Right lobe of liver (tissue), 6 donors: ENCODE measurements around the gene SAA1. TPM values are rescaled to one million over a fixed set of nuclear protein-coding genes. Genes with fewer than 3 reads are reported as not detected.
A peak's percentile ranks its signal among the peaks of the same experiment; 100 is the strongest.

ENCODE experiments used
- ATAC-seq, 4 donors: fragments of 200-7000 bp; cut with Tn5 transposase; one replicate each; pipeline ENCODE4 v1.9.1; 2020; ENCODE audit warnings: mild to moderate bottlenecking in 4 of 4, moderate library complexity in 4 of 4
- DNase-seq, 3 donors: peaks; one replicate each; pipeline ENCODE4 v3.0.0-alpha.2; 2020
- H3K27ac ChIP-seq, 3 donors: fragments of 200-600 bp; one replicate each; pipeline ENCODE4 v1.8.0; 2022
- H3K27me3 ChIP-seq, 2 donors: fragments of 200-600 bp; one replicate each; pipeline ENCODE4 v1.8.0; 2022
- H3K36me3 ChIP-seq, 4 donors: fragments of 200-600 bp; sonication (generic) in 1 of 4; one replicate each; pipeline versions ENCODE4 v1.5.1 to v1.8.0; 2017 to 2022; ENCODE audit warnings: control low read depth in 1 of 4
- H3K4me1 ChIP-seq, 4 donors: fragments of 200-600 bp; sonication (generic) in 1 of 4; one replicate each; pipeline versions ENCODE4 v1.5.1 to v1.8.0; 2017 to 2022; ENCODE audit warnings: control low read depth in 1 of 4
- H3K4me3 ChIP-seq, 3 donors: fragments of 200-600 bp; one replicate each; pipeline ENCODE4 v1.8.0; 2022
- H3K9me3 ChIP-seq, 4 donors: fragments of 200-600 bp; sonication (generic) in 1 of 4; one replicate each; pipeline versions ENCODE4 v1.5.1 to v1.8.0; 2017 to 2022; ENCODE audit warnings: control low read depth in 1 of 4
- POLR2A ChIP-seq: fragments of 450-650 bp; IDR thresholded peaks from one replicate; pipeline ENCODE4 v1.6.1; 2017; ENCODE audit warnings: antibody characterized with exemption, mild to moderate bottlenecking
- WGBS: methylation state at CpG from one replicate; pipeline ENCODE4 v1.1.6; 2018; ENCODE audit warnings: low coverage, low lambda C conversion rate; ENCODE audit not compliant: insufficient coverage; ENCODE audit errors: missing lambda C conversion rate; 5-methylcytosine and 5-hydroxymethylcytosine counted together
- intact Hi-C, 2 donors: fragments of 100-400 bp; cut with DNase I; formaldehyde crosslinking; loops; one replicate each; pipeline versions ENCODE4 v1.11.2 to v1.14.1; 2022
- total RNA-seq, 6 experiments: library from RNA; depleted of rRNA in 2 of 6; stranded (reverse); fragments of >200 nt in 2 of 6; fragmentation: NEBNext Ultra II Directional in 3 of 6; extraction: Animal tissue kit (Norgen Biotek cat#: 25700) in 3 of 6; gene quantifications; one replicate each; pipeline versions ENCODE4 v1.1.0 to v1.2.4, GENCODE V29; 2016 to 2023
- TF ChIP-seq, protein P1 (sequence below), 4 donors: fragments of 200-600 bp in 3 of 4; fragments of 450-650 bp in 1 of 4; IDR thresholded peaks; one replicate each; pipeline versions ENCODE4 v1.5.1 to v1.8.0; 2016 to 2022; ENCODE audit warnings: antibody characterized with exemption in 4 of 4, mild to moderate bottlenecking in 2 of 4
- donor health status: DM: no; HTN: yes; CAD: no.
- donor health status: DM: no; HTN: no; CAD: no.
- donor health status: DM: no; HTN: no; CAD: no.
- donor health status: DM: no; HTN: yes; CAD: no.
- donor health status: DM: no; HTN: yes; CAD: no.

The SAA1 gene
- total RNA-seq, 6 experiments from 2014 or later: 7,699 to 33,192 (median 12,593) TPM

DNA sequence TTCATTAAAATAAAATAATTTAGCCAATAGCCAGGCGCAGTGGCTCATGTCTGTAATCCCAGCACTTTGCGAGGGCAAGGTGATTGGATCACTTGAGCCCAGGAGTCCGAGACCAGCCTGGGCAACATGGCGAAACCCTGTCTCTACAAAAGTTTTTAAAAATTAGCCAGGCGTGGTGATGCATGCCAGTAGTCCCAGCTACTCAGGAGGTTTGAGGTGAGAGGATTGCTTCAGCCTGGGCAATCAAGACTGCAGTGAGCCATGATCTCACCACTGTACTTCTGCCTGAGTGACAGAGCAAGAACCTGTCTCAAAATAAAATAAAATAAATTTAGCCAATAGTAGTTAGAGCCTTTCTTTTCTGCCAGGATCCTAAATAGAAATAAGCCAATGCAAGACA lies 43.6 kb downstream of the SAA1 start:
- Histone ChIP-seq H3K27ac (peak overlapping the region; percentile 39 to 75 (median 71)), H3K9me3 (no peaks in the 10 kb centered on the region), H3K4me1 (peaks cover 0 to 41% (median 0%) of the 10 kb centered on the region in 4 donors), H3K27me3 (no peaks in the 10 kb centered on the region), H3K4me3 (peak overlapping the region in 1 of 3 donors; percentile 45), H3K36me3 (peaks cover 0 to 20% (median 17%) of the 10 kb centered on the region in 4 donors)
- peak in 1 of 3 donors; percentile 75 for DNase-seq
- intact Hi-C loops: no loop called here
- peak; percentile 58 to 76 (median 68) for ATAC-seq
- WGBS: 63% methylated on average over 5 of the region's 5 CpGs
- TF ChIP-seq, protein P1, sequence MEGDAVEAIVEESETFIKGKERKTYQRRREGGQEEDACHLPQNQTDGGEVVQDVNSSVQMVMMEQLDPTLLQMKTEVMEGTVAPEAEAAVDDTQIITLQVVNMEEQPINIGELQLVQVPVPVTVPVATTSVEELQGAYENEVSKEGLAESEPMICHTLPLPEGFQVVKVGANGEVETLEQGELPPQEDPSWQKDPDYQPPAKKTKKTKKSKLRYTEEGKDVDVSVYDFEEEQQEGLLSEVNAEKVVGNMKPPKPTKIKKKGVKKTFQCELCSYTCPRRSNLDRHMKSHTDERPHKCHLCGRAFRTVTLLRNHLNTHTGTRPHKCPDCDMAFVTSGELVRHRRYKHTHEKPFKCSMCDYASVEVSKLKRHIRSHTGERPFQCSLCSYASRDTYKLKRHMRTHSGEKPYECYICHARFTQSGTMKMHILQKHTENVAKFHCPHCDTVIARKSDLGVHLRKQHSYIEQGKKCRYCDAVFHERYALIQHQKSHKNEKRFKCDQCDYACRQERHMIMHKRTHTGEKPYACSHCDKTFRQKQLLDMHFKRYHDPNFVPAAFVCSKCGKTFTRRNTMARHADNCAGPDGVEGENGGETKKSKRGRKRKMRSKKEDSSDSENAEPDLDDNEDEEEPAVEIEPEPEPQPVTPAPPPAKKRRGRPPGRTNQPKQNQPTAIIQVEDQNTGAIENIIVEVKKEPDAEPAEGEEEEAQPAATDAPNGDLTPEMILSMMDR (IDR thresholded peaks at IDR 0.05): no peak
- peak; percentile 76 for TF ChIP-seq POLR2A

DNA sequence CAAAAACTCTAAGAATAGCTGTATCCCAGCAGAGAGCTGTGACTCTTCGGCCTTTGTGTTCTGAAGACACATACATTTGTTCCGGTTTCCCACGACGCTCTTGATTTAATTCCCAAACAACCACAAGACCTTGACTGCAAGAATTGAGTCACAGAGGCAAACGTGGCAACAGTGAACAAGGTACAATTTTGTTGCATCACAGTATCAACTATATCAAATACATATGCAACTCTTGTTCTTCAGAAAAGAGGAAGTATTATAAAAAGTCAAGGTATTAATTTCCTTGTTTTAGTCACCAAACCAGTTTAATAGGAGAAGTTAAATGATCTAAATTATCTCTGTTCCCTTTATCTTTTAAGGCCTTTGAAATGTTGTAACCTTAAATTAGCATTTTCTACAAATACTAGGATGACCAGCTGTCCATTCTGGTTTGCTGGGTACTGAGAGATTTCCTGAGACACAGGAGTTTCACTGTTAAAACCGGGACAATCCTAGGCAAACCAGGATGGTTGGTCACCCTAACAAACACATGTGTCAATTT lies 44.8 kb downstream of the SAA1 start:
- 24% methylated on average over 6 of the region's 6 CpGs for WGBS
- peak; percentile 64 to 81 (median 66) for ATAC-seq

DNA sequence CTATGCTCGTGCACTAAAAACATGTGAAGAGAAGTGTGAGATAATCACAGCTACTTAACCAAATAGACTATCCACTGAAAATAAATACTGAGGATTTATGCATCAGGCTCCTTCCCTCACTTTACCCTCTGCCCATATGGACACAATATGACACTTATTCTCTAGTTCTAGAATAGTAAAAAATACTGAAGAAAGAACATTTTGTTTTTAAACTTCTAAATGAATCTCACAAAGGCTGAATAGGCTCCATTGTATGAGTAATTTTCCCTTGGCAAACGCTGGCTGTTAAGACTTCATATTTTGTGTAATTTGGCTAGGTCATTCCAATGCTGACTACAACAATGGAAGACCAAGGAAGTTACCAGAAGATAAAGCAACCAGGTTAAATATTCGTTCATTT lies 45.9 kb downstream of the SAA1 start:
- WGBS: 72% methylated on average over 3 of the region's 3 CpGs
- Histone ChIP-seq H3K27me3 (no peaks in the 10 kb centered on the region), H3K36me3 (peaks cover 0 to 12% (median 7%) of the 10 kb centered on the region in 4 donors), H3K27ac (peak overlapping the region in 2 of 3 donors; percentile 23 to 75), H3K4me3 (no peak overlapping the region), H3K9me3 (no peaks in the 10 kb centered on the region), H3K4me1 (peaks cover 0 to 38% (median 0%) of the 10 kb centered on the region in 4 donors)
- intact Hi-C loops: no loop called here
- ATAC-seq (peak in 1 of 4 donors; percentile 26), DNase-seq (no peak)
- TF ChIP-seq, protein P1 (IDR thresholded peaks at IDR 0.05): no peak
- no peak for TF ChIP-seq POLR2A

More for the DNA sequence above, 44.8 kb downstream of the SAA1 start:
- Histone ChIP-seq H3K4me1 (peaks cover 0 to 38% (median 0%) of the 10 kb centered on the region in 4 donors), H3K36me3 (peaks cover 0 to 16% (median 10%) of the 10 kb centered on the region in 4 donors), H3K27ac (peak overlapping the region; percentile 39 to 75 (median 71)), H3K9me3 (no peaks in the 10 kb centered on the region), H3K4me3 (peak overlapping the region in 2 of 3 donors; percentile 7 to 45), H3K27me3 (no peaks in the 10 kb centered on the region)
- TF ChIP-seq, protein P1 (IDR thresholded peaks at IDR 0.05): no peak
- TF ChIP-seq POLR2A: peak; percentile 97
- peak in 1 of 3 donors; percentile 62 for DNase-seq
- intact Hi-C loops: no loop called here

DNA sequence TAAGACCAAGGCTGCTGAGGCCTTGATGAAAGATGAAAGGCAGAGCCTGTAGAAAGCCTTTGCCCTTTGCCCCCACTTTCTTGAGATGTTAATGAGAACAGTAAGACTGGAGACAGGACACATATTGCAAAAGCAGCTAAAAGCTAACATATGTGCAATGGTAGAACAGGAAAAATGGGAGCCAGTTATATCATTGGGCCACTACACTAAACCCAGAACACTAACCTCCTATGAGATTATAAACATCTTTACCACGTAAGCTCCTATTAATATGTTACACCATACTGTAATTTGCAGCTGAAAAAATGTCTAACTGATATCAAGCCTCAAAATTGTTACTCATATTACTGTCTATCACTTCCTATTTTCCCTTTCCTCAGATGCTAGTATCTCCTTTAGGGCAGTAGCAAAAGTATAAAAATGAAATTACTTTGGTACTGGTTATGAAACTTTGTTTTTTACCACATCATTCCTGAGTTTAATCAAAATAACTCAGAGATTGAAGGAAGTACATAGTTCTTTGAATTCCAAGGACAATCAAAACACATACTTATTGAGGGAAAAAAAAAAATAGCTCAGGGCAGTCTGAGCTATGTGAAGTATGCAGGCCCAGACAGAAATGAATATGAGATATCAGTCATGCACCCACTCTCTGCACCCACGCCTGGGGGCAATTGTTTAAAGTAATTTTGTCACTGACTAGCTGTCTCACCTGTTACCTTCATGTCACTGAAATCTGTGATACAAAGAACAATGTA lies 46.8 kb downstream of the SAA1 start:
- H3K27me3 ChIP-seq: no peaks in the 10 kb centered on the region
- 75% methylated on average over 2 of the region's 2 CpGs for whole genome bisulfite sequencing
- TF ChIP-seq POLR2A: no peak
- TF ChIP-seq, protein P1 (IDR thresholded peaks at IDR 0.05): no peak
- no peak for DNase-seq
- peaks cover 0 to 30% (median 0%) of the 10 kb centered on the region in 4 donors for H3K4me1 ChIP-seq
- H3K4me3 ChIP-seq: no peak overlapping the region
- peak overlapping the region in 1 of 3 donors; percentile 23 for H3K27ac ChIP-seq
- no peaks in the 10 kb centered on the region for H3K9me3 ChIP-seq
- intact Hi-C loops: no loop called here
- H3K36me3 ChIP-seq: peaks cover 0 to 12% (median 7%) of the 10 kb centered on the region in 4 donors
- ATAC-seq: no peak
